NCI-H2227 treated with DMSO at 0.1 percent for 48 hours (cell line): ENCODE results near the gene HSPA1B.
A peak's percentile ranks its signal among the peaks of the same experiment; 100 is the strongest.
"Not testable (repeated sequence)": the region's sequence is repeated elsewhere in the genome, so short reads cannot be mapped to it uniquely, and the experiment has no call there.

Experiments
- DNase-seq: peaks from one replicate; lab custom pipeline; 2025; lab: John Stamatoyannopoulos, UW

The HSPA1B gene

DNA sequence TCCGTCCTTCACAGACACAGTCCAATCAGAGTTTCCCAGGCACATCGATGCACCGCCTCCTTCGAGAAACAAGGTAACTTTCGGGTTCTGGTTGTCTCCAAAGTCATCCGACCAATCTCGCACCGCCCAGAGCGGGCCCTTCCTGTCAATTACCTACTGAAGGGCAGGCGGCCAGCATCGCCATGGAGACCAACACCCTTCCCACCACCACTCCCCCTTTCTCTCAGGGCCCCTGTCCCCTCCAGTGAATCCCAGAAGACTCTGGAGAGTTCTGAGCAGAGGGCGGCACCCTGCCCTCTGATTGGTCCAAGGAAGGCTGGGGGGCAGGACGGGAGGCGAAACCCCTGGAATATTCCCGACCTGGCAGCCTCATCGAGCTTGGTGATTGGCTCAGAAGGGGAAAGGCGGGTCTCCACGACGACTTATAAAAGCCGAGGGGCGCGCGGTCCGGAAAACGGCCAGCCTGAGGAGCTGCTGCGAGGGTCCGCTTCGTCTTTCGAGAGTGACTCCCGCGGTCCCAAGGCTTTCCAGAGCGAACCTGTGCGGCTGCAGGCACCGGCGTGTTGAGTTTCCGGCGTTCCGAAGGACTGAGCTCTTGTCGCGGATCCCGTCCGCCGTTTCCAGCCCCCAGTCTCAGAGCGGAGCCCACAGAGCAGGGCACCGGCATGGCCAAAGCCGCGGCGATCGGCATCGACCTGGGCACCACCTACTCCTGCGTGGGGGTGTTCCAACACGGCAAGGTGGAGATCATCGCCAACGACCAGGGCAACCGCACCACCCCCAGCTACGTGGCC lies at the start of gene HSPA1B:
Gene HSPA1B (plus strand): TSS at position 453 of the 794 bp plus-strand sequence. CDS start 213 bp downstream, at position 666.
- DNase-seq = peak; percentile 99

DNA sequence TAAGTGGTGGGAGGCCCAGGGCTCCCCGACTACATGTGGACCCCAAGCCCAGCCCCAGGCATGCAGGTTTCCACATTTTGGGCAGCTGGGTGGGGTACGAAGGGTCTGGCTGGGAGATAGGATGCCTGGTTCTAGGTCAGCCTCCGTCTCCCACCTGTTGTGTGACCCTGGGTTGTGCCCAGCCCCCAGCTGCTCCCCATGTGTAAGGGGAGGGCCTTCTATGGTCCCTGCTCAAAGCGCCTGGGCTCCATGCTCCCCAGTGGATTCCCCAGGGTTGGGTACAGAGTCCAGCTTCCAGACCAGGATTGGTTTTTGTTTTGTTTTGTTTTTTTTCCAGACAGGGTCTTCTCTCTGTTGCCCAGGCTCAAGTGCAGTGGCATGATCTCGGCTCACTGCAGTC lies 49.3 kb upstream of the HSPA1B start:
- no peak for DNase-seq

DNA sequence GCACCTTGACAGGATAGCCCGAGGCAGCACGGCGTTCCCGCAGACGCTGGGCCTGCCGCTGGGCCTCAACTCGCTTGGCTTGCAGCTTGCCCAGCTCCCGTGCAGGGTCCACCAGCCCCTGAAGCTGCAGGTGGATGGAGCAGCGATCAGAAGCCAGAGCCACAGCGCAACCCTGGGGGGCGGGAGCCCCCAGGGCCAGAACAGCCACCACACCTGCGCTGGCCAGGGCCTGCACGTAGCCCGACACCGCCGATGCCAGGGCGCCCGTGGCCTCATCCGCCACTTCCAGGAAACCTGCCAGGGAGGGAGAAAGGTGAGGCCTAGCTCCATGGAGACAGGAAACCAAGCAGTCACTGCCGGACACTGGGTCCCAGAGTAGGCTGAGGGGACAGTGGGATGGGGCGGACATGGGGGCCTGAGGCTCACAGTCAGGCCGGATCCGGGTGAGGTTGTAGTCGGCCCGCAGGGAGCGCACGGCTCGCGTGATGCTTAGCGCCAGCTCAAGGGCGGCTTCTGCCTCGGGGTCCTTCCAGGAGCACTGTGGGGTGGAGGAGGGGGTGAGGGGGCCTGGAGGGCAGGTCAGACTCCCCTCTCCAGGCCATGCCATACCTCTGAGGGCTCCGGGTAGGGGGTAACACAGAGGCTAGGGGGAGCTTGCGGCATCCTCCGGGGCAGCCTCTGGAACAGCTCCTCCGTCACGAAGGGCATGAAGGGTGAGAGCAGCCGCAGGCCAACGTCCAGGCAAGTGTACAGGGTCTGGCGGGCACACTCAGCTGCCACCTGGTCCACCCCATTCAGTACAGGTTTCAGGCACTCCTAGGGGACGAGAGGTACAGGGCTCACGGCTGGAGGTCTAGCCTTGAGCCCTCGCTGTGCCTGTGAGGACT lies 48.3 kb upstream of the HSPA1B start:
- DNase-seq = no peak

DNA sequence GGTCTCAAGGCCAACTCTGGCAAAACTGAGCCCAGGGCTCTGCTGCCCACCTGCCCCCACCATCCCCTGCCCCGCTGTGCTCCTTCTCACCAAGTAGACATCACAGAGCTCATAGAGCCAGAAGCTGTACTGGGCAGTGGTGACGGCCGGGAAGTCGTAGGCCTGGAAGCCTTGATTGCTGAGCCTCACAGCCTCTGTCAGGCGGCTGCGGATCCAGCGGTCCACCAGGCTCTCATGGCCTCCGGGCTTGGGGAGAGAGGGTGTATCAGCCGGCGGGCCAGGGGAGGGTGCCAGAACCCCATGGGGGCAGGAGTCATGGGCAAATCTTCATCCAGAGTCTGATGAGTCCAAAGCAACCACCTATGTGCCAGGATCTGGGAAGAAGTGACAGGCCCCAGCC lies 47.6 kb upstream of the HSPA1B start:
- DNase-seq = no peak

DNA sequence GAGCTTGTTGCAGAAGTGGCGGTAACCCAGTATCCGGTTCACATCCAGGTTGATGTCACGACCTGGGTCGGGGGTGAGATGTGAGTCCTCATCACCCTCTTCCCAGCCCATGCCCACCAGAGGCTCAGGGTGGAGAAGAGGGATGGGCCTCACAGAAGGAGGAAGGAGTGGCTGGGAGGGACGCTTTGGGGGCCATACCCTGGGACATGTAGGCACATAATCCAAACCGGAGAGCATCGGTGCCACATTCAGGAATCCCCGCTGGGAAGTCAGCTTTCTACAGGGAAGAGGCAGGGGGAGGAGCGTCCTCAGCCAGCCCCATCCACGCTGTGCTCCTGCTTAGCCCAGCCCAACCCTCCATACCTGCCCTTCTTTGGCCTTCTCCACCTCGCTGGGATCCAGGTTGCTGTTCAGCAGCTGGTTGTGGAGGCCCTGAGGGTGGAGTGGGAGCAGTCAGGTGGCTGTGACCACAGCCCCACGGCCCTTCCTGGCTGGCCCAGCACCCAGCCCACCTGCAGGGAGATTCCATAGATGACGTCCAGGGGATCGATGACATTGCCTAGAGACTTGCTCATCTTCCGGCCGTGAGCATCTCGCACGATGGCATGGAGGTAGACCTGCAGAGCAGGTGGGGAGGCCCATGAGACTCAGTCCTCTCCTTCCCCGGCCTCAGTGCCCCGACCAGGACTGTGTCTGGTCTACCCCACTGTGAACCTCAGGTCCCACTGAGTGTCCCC lies 46.9 kb upstream of the HSPA1B start:
- no peak for DNase-seq

DNA sequence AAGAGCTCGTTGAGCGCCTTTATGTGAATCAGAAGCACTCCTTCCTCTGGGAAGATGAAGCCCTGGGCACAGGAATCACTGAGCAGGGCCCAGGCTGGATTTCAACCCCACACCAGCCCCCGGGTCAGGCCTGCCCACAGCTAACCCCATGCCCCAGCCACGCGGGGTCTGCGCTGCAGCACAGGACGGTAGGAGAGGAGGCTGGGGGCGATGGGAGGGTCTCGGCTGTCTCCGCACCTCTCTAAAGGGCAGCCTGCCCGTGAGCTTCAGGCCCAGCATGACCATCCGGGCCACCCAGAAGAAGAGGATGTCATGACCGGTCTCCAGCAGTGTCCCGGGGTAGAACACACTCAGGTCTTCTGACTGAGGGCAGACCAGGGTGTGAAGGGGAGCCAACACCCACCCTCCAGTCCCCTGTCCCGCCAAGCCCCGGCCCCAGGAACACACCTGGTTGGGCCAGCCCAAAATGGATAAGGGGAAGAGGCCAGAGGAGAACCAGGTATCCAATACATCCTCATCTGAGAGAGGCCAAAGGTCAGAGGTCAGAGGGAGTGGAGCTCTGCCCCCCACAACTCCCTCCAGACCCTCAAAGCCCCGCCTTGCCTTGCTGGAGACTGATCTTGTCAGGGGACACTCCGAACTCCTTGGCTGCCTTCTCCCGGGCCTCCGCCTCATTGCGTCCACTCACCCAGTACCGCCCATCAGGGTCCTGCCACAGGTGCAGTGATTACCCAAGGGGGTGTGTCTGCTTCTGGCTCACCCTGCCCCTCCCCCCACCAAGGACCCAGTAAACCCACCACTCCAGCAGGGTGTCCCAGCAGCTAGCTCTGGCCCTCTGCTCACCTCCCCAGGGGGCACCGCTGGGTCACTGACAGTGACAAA lies 46.1 kb upstream of the HSPA1B start:
- DNase-seq = no peak

DNA sequence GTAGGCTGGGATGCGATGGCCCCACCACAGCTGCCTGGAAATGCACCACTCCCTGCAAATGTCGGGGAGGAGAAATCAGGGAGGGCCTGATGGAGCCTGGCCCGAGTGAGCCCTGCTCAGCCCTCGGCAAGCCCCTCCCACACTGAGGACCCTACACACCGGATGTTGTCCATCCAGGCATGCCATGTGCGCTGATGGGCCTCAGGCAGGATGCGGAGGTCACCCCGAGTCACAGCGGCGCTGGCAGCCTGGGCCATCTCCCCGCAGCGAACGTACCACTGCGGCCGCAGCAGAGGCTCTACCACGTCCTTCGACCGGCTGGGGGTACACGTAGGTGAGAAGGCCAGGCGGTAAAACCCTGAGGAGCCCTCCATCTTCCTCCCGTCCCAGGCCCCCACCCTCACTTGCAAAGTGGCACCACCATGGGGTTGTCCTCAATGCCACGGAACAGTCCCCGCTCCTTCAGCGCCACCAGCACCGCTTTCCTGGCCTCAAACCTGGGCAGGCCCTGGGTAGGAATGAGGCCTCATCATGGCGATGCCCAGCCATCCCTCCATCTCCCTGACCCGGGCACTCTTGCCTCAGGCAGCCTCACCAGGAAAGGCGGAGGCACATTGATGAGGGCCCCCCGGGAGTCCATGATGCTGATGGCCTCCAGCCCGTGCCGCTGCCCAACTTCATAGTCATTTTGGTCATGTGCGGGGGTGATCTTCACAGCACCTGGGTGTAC lies 45.2 kb upstream of the HSPA1B start:
- no peak for DNase-seq

DNA sequence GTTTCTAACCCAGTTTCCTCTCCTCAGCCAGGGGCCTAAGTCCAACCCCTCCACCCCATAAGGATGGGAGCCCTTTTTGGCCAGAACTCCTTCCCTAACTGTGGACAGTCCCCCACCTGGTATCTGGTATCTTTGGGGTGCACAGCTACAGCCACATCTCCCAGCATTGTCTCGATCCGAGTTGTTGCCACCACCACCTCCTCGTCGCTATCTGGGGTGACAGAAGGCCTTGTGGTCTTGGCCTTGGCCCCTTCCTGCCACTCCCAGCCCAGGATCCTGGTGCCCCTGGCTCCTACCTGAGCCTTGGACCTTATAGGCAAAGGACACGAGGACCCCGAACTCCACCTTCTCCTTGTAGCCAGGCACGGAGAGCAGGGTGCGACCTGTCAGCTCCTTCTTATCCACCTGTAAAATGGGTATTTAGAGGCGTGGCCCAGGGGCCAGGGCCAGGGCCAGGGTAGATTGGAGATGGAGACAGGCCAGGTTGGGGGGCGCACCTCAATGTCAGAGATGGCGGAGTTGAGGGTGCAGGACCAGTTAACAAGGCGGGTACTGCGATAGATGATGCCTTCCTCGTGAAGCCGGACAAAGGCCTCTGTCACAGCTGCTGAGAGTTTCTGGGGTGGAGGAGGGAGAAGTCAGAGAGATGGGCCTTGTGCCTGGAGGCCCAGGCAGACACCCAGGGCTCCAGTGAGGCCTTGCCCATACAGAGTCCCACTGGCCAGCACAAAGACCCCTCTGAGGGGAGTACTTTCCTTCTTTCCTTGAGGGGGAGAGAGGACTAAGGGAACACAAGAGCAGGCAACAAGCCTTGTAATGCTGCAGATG lies 43.2 kb upstream of the HSPA1B start:
- no peak for DNase-seq

DNA sequence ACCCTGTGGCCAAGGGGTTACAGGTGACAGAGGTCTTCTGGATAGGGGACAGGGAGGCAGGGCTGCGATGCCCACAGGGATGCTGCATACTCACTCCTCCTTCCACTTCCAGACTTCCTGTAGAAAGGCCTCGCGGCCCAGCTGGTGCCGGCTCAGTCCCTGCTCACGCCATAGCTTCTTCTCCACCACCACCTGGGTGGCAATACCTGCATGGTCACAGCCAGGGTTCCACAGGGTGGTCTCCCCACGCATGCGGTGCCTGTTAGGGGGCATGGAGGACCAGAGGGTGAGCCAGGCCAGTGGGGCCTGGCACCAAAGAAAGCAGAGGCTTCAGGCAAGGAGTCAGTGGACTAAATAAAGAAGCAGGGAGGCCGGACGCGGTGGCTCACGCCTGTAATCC lies 42.1 kb upstream of the HSPA1B start:
- DNase-seq = no peak

DNA sequence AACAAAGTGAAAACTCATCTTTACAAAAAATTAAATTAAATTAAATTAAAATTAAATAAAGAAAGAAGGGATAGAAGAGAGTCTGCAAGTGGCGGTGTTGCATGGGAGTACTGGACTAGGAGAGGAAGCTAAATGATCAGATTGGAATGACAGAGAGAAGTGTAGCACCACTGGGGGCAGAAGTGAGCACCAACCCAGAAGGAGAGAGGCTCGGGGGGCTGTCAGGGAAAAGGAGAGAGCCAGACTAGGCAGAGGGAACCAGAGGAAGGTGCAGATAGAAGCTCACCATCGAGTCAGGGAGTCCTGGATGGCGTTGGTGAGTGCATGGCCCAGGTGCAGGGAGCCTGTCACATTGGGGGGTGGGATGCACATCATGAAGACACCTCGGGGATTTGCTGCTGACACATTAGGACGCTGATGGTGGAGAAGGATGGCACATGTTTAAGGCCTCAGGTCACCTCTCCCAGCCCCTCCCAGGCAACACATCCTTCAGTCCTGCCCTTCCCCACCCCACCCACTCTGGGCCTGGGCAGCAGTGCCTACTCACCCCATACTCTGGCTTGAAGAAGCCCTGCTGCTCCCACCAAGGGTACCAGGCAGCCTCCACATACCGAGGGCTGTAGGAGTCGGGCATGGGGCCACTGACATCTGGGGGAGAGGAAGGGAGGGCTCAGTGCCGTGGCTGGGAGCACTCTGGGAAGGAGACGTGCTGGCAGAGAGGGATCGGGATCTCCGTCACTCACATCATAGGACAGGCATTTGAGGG lies 36.0 kb upstream of the HSPA1B start:
- peak; percentile 74 for DNase-seq

DNA sequence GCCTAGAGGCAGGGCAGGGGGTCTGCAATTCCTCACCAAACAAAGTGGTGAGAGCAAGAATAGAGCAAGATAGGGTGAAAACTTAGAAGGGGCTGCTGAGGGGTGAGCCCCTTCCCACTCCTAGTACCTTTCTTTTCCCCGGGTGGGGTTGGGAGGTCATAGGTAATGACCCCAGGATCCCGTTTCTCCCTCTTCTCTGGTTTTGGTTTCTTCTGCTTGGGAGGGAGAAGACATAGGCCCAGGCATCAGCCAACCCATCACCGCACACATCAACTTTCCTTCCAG lies 35.5 kb upstream of the HSPA1B start:
- DNase-seq = no peak

DNA sequence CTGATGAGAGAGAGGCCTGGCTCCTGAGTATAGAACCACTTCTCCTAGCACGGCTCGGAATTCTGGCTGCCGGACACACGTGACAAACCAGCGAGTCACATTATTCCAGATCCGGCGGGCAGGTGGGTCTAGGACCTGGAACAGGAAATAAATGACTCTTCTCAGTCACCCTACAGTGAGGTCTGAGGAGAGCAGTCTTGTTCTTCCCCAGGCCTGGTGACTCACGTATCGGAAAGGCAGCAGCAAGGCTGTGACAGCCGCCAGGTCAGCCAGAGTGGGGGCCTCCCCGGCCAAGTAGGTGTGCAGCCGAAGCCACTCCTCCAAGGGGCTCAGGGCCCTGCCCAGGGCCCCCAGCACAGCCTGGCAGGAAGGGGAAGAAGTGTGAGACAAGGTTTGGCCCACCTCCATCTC lies 34.8 kb upstream of the HSPA1B start:
- DNase-seq = no peak

DNA sequence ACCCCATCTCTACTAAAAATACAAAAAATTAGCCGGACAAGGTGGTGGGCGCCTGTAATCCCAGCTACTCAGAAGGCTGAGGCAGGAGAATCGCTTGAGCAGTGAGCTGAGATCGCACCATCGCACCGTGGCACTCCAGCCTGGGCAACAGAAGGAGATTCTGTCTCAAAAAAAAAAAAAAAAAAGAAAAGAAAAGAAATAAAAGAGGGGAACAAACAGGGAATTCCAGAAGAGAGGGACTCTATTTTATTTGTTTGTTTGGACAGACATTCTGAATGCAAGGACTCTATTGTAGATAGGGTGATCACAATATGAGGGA lies 33.7 kb upstream of the HSPA1B start:
- DNase-seq = not testable (repeated sequence)

DNA sequence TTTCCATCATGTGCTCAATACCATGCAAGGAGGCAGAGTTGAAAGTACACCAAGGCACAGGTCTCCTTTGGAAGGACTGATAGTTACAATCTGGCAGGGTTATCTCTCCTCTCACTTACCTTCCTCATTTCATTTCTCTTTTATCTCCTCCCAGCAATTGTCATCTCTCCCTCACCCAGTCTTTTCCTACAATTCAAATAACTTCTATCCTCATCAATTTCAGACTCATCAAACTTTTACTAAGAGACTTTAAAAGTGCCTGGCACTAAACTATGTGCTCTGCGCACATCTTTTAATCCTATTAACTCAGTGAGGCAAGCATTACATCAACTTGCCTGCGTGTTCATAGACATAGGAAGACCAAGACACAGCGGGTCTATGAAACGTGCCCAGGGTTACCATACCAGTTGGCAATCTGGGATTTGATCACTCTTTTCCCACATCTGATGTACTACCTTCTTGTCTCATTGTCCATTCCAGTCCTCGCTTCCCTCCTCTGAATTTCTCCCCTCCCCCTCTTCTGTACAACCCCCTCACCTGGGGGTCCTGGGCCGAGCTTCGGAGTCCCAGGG lies 33.2 kb upstream of the HSPA1B start:
- no peak for DNase-seq

DNA sequence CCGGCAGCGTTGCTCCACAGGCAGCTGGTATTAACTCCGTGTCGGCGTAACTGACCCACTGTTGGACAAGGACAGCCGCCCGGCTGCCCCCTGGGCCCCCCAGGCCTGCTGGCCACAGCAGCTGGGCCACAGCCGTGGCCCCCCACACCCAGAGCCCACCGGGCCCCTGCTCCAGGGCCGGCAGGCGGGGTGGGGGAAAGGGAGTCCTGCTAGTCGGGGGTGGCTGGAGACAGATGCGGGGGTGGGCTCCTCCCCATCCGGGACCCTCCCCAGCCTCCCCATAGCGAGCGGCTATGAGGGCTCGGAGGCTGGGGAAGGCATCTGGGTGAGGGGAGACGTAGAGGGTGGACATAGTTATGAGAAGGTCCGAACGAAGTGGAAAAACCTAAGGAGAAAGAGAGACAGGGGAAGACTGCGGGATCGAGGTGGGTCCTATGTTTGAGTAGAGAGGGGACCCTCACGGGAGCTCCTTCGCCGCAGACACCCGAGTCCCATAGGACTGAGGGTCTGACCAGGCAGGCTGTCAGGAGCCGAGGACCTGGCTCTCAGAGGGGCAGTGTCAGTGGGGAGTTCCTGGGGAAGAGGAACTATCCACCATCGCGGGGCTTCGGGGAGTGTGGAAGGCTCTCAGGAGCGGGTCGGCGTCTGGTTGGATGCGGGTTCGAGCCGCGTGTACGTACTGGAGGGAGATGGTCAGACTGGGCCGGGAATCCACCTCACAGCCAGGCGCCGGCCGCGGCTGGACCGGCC lies 32.5 kb upstream of the HSPA1B start:
- no peak for DNase-seq

DNA sequence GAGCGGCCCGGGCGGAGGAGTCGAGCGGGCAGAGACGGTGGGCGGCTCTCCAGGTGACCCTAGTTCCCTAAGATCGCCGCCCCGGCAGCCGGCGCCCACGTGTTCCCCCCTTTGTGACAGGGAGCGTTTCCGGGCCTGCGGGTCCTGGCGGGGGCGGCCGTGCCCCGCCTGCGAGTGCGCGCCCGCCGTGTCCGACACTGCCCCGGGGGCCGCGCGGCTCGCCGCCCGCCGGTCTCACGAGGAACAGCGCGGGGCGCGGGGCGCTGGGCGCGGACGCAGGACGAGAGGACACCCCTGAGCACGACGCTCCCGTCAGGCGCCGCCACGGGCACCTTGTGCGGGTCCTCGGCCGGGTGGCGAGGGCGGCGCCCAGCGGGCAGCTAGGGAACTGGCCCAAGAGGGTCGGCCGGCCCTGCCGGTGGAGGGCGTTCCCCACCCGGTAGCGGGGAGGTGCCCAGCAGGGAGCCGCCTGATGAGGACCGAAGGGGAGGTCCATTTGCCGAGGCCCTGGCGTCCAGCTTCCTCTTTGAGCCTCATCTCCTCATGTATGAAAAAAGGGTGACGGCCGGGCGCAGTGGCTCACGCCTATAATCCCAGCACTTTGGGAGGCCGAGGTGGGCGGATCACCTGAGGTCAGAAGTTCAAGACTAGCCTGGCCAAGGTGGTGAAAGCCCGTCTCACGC lies 31.8 kb upstream of the HSPA1B start, which contains the start of gene VARS1:
Gene VARS1 (minus strand): TSS at position 137 of the 683 bp plus-strand sequence. CDS start 535 bp downstream, outside the sequence.
- peak; percentile 83 for DNase-seq

DNA sequence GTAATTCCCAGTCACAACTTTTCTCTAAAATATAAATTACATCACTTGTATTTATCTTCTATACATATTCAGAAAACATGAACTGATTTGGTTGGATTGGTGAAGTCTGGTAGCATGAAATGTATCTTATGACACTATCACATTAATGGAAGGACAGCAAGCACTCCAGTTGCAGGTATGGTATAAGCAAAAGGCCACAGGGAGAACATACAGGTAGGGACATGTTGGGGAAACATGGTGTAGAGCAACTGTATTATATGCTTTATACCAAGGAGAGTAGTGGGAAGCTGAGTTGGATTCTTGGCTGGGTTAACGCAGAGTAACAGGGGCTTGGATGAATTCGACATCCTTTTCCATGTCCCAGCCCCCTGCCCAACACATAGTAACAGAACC lies 30.5 kb upstream of the HSPA1B start:
- no peak for DNase-seq

DNA sequence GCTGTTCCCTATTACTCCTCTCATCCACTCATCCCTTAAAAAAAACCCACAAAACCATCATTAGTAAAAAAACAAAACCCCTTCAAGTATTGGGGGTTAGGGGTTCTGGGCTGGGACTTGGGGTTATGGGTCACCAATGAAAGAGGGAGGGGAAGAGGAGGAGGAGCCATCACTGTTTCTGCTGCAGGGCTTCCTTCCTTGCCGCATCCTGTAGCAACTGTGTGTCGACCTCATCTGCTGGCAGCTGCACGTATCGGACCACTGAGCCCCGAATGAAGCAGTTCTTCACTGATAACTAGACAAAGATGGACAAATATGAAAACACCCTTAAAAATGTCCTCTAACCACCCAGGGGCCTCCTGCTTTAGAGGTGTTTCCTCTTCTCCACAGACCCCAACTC lies 29.9 kb upstream of the HSPA1B start:
- DNase-seq = no peak
